ENCODE results near the gene PLXNA4. TPM values are rescaled to one million over a fixed set of nuclear protein-coding genes. Genes with fewer than 3 reads are reported as not detected.
"Not testable (repeated sequence)": the region's sequence is repeated elsewhere in the genome, so short reads cannot be mapped to it uniquely, and the experiment has no call there.

PLXNA4 gene
- total and polyA plus RNA-seq, 10 donors: 0.15 to 14.7 (median 8.7) TPM

GRCh38 chr7:132176719-132177118 lies 399.6 kb downstream of the PLXNA4 start:
- intact Hi-C loops (cut with DNase I; ENCODE audit: low total_unique reads): no loop called here
- TF ChIP-seq POLR2A (IDR thresholded peaks at IDR 0.05): no peak
- TF ChIP-seq CTCF (IDR thresholded peaks at IDR 0.05 in 8 of 11, conservative IDR thresholded peaks at IDR 0.05 in 3 of 11): no peak
- TF ChIP-seq POLR2AphosphoS5 (IDR thresholded peaks at IDR 0.05): no peak
- Histone ChIP-seq H3K36me3 (peaks cover 0 to 22% (median 0%) of the 10 kb centered on the region in 6 donors), H3K27me3 (replicated peaks in 1 of 7) (no peaks in the 10 kb centered on the region), H3K9me3 (no peaks in the 10 kb centered on the region), H3K4me3 (no peak overlapping the region), H3K4me1 (no peaks in the 10 kb centered on the region), H3K27ac (no peak overlapping the region)
- WGBS, 5 donors: 80 to 95% (median 87%) methylated on average over 8 of the region's 8 CpGs
- DNase-seq: peak; percentile 17

- H3K4me1 ChIP-seq: no peaks in the 10 kb centered on the region
- intact Hi-C loops (cut with DNase I; ENCODE audit: low total_unique reads): no loop called here
- no peak for DNase-seq
- H3K36me3 ChIP-seq: peaks cover 0 to 31% (median 0%) of the 10 kb centered on the region in 6 donors
- WGBS, 5 donors: 61 to 76% (median 72%) methylated on average over 5 of the region's 5 CpGs
- no peak overlapping the region for H3K27ac ChIP-seq
- TF ChIP-seq POLR2A (IDR thresholded peaks at IDR 0.05) (no peak), CTCF (IDR thresholded peaks at IDR 0.05 in 8 of 11, conservative IDR thresholded peaks at IDR 0.05 in 3 of 11) (no peak), POLR2AphosphoS5 (IDR thresholded peaks at IDR 0.05) (no peak)
- no peaks in the 10 kb centered on the region for H3K9me3 ChIP-seq
- peaks cover 0 to 3% (median 0%) of the 10 kb centered on the region in 7 donors for H3K27me3 ChIP-seq (replicated peaks in 1 of 7)
- no peak overlapping the region for H3K4me3 ChIP-seq
Observed at GRCh38 chr7:132171130-132171576, 405.1 kb downstream of the PLXNA4 start.

DNA sequence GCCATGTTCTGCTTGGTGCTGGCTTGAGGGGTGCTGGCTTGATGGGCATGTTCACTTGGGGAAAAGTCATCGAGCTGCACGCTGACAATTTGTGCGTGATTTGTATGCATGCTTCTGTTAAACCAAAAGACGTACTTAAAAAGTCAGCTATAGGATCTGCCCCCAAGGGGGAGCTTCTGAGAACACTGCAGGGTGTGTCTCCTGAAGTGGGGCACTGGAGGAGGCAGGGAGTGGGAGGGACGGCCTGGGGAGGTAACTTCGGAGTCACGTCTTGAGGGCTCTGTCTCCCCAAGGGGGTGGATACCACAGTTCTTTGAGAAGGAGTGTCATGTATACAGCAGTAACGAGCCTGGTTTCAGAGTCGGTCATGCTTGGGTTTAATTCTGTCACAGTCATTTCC lies 406.5 kb downstream of the PLXNA4 start:
- no peak for TF ChIP-seq CTCF (IDR thresholded peaks at IDR 0.05 in 8 of 11, conservative IDR thresholded peaks at IDR 0.05 in 3 of 11)
- TF ChIP-seq POLR2A (IDR thresholded peaks at IDR 0.05): no peak
- peaks cover 0 to 3% (median 0%) of the 10 kb centered on the region in 7 donors for H3K27me3 ChIP-seq (replicated peaks in 1 of 7)
- no peaks in the 10 kb centered on the region for H3K9me3 ChIP-seq
- H3K4me3 ChIP-seq: no peak overlapping the region
- H3K36me3 ChIP-seq: peaks cover 0 to 21% (median 0%) of the 10 kb centered on the region in 6 donors
- no peak for DNase-seq
- WGBS, 5 donors: 59 to 81% (median 69%) methylated on average over 9 of the region's 9 CpGs
- intact Hi-C loops (cut with DNase I; ENCODE audit: low total_unique reads): no loop called here
- no peak overlapping the region for H3K27ac ChIP-seq
- no peaks in the 10 kb centered on the region for H3K4me1 ChIP-seq

GRCh38 chr7:132168239-132168638 lies 408.0 kb downstream of the PLXNA4 start:
- H3K9me3 ChIP-seq: no peaks in the 10 kb centered on the region
- H3K27ac ChIP-seq: no peak overlapping the region
- DNase-seq: no peak
- 86 to 96% (median 91%) methylated on average over 14 to 17 of the region's 17 CpGs for WGBS, 5 donors
- H3K36me3 ChIP-seq: peaks cover 0 to 21% (median 0%) of the 10 kb centered on the region in 6 donors
- H3K27me3 ChIP-seq (replicated peaks in 1 of 7): peaks cover 0 to 3% (median 0%) of the 10 kb centered on the region in 7 donors
- H3K4me1 ChIP-seq: no peaks in the 10 kb centered on the region
- TF ChIP-seq POLR2A (IDR thresholded peaks at IDR 0.05): no peak
- TF ChIP-seq POLR2AphosphoS5 (IDR thresholded peaks at IDR 0.05): no peak
- TF ChIP-seq CTCF (IDR thresholded peaks at IDR 0.05 in 8 of 11, conservative IDR thresholded peaks at IDR 0.05 in 3 of 11): no peak
- intact Hi-C loops (cut with DNase I; ENCODE audit: low total_unique reads): no loop called here
- no peak overlapping the region for H3K4me3 ChIP-seq

GRCh38 chr7:132165695-132166094 lies 410.6 kb downstream of the PLXNA4 start:
- H3K27ac ChIP-seq; intact Hi-C loops (cut with DNase I; ENCODE audit: low total_unique reads); H3K4me3 ChIP-seq; H3K27me3 ChIP-seq (replicated peaks in 1 of 7); H3K9me3 ChIP-seq; DNase-seq: not testable (repeated sequence)
- WGBS, 5 donors: 83 to 91% (median 88%) methylated on average over 7 of the region's 7 CpGs
- H3K36me3 ChIP-seq: peaks cover 0 to 26% (median 0%) of the 10 kb centered on the region in 6 donors
- peaks cover 0 to 11% (median 0%) of the 10 kb centered on the region in 6 donors for H3K4me1 ChIP-seq
